Astrocyte (in vitro differentiated cells and primary cell): Measurements from ENCODE around the gene PPP1R11. TPM values are rescaled to one million over a fixed set of nuclear protein-coding genes. Genes with fewer than 3 reads are reported as not detected.

Experiments
- DNase-seq: peaks from one replicate; pipeline ENCODE4 v3.0.0-alpha.2; 2010; ENCODE audit warnings: low read depth
- FAIRE-seq: peaks from 2 replicates; lab custom pipeline; 2011; peaks lifted over from hg19 to GRCh38; lab: Jason Lieb, UNC
- H2AFZ ChIP-seq: 2 replicates; pipeline ENCODE4 v1.6.0; 2012; ENCODE audit warnings: low read depth, low read length, inconsistent platforms
- H3K27ac ChIP-seq: 2 replicates; pipeline ENCODE4 v1.5.1; 2011; ENCODE audit warnings: low read depth, low read length, inconsistent platforms
- H3K27me3 ChIP-seq: 2 replicates; pipeline ENCODE4 v1.6.0; 2011; ENCODE audit warnings: low read length, inconsistent platforms; ENCODE audit not compliant: insufficient read depth
- H3K36me3 ChIP-seq: 2 replicates; pipeline ENCODE4 v1.5.1; 2011; ENCODE audit warnings: low read length, inconsistent platforms; ENCODE audit not compliant: insufficient read depth
- H3K4me1 ChIP-seq: 2 replicates; pipeline ENCODE4 v1.5.1; 2011; ENCODE audit warnings: low read length, inconsistent platforms; ENCODE audit not compliant: insufficient read depth
- H3K4me2 ChIP-seq: 2 replicates; pipeline ENCODE4 v1.6.0; 2012; ENCODE audit warnings: low read length, inconsistent platforms
- H3K4me3 ChIP-seq: 2 replicates; pipeline ENCODE4 v1.5.1; 2011; ENCODE audit warnings: low read depth, mild to moderate bottlenecking, low read length, inconsistent platforms; ENCODE audit not compliant: insufficient read depth
- H3K79me2 ChIP-seq: 2 replicates; pipeline ENCODE4 v1.6.0; 2012; ENCODE audit warnings: mild to moderate bottlenecking, low read length, inconsistent platforms; ENCODE audit not compliant: insufficient read depth
- H3K9ac ChIP-seq: 2 replicates; pipeline ENCODE4 v1.6.0; 2012; ENCODE audit warnings: mild to moderate bottlenecking, low read length, inconsistent platforms
- H3K9me3 ChIP-seq: 2 replicates; pipeline ENCODE4 v1.5.1; 2012; ENCODE audit warnings: low read depth, mild to moderate bottlenecking, low read length, inconsistent platforms; ENCODE audit not compliant: insufficient read depth
- H4K20me1 ChIP-seq: 2 replicates; pipeline ENCODE4 v1.6.0; 2012; ENCODE audit warnings: low read length, inconsistent platforms; ENCODE audit not compliant: insufficient read depth
- H3K27ac Mint-ChIP-seq: one replicate; pipeline ENCODE4 v1.8.0; 2021; ENCODE audit warnings: mild to moderate bottlenecking, mixed read lengths; ENCODE audit not compliant: unreplicated experiment
- H3K27me3 Mint-ChIP-seq: one replicate; pipeline ENCODE4 v1.8.0; 2021; ENCODE audit warnings: low read depth, mixed read lengths; ENCODE audit not compliant: unreplicated experiment
- H3K36me3 Mint-ChIP-seq: one replicate; pipeline ENCODE4 v1.8.0; 2021; ENCODE audit warnings: low read depth, mixed read lengths; ENCODE audit not compliant: unreplicated experiment
- H3K4me1 Mint-ChIP-seq: one replicate; pipeline ENCODE4 v1.8.0; 2021; ENCODE audit warnings: low read depth, mixed read lengths; ENCODE audit not compliant: unreplicated experiment
- H3K4me3 Mint-ChIP-seq: one replicate; pipeline ENCODE4 v1.8.0; 2021; ENCODE audit warnings: mild to moderate bottlenecking, moderate library complexity, mixed read lengths; ENCODE audit not compliant: unreplicated experiment
- H3K9me3 Mint-ChIP-seq: one replicate; pipeline ENCODE4 v1.8.0; 2021; ENCODE audit warnings: mild to moderate bottlenecking, mixed read lengths; ENCODE audit not compliant: unreplicated experiment
- CTCF ChIP-seq: IDR thresholded peaks from 2 replicates; pipeline ENCODE4 v1.5.1; 2011; ENCODE audit warnings: low read depth, mild to moderate bottlenecking, inconsistent platforms, low read length, moderate library complexity; ENCODE audit not compliant: insufficient read depth
- EZH2 ChIP-seq: IDR thresholded peaks from 2 replicates; pipeline ENCODE4 v1.6.1; 2012; ENCODE audit warnings: mild to moderate bottlenecking, low read length, inconsistent platforms; ENCODE audit not compliant: insufficient read depth
- total RNA-seq: library from RNA; stranded (reverse); gene quantifications from 2 replicates; pipeline ENCODE4 v1.2.1, GENCODE V29; 2021

Gene PPP1R11
- total RNA-seq, 1 donor from 2014 or later = 37.8 TPM

- Histone ChIP-seq H3K4me3 (no peak overlapping the region), H4K20me1 (no peaks in the 10 kb centered on the region), H3K9ac (no peak overlapping the region), H3K27ac (no peak overlapping the region), H3K27me3 (peaks cover 24% of the 10 kb centered on the region), H3K4me1 (no peaks in the 10 kb centered on the region), H3K36me3 (no peaks in the 10 kb centered on the region), H3K9me3 (no peaks in the 10 kb centered on the region), H2AFZ (no peak overlapping the region), H3K79me2 (no peaks in the 10 kb centered on the region), H3K4me2 (no peak overlapping the region)
- no peak for TF ChIP-seq CTCF
- TF ChIP-seq EZH2 = no peak
- H3K4me3 Mint-ChIP-seq = no peak overlapping the region
- no peaks in the 10 kb centered on the region for H3K36me3 Mint-ChIP-seq
- DNase-seq (no peak), FAIRE-seq (no peak)
- H3K27ac Mint-ChIP-seq = no peak overlapping the region
- peaks cover 51% of the 10 kb centered on the region for H3K27me3 Mint-ChIP-seq
- H3K9me3 Mint-ChIP-seq = peaks cover 5% of the 10 kb centered on the region
- H3K4me1 Mint-ChIP-seq = peaks cover 6% of the 10 kb centered on the region
Observed at GRCh38 chr6:30087876-30088275, 20.9 kb downstream of the PPP1R11 start.

GRCh38 chr6:30091577-30092381 lies 24.8 kb downstream of the PPP1R11 start:
- H3K4me1 ChIP-seq = no peaks in the 10 kb centered on the region
- no peak overlapping the region for H3K27ac ChIP-seq
- FAIRE-seq = no peak
- no peaks in the 10 kb centered on the region for H3K79me2 ChIP-seq
- H4K20me1 ChIP-seq = no peaks in the 10 kb centered on the region
- no peaks in the 10 kb centered on the region for H3K36me3 Mint-ChIP-seq
- H3K27me3 ChIP-seq = peaks cover 42% of the 10 kb centered on the region
- H3K9ac ChIP-seq = no peak overlapping the region
- no peaks in the 10 kb centered on the region for H3K36me3 ChIP-seq
- TF ChIP-seq EZH2 (no peak), CTCF (no peak)
- no peak overlapping the region for H3K27ac Mint-ChIP-seq
- peaks cover 70% of the 10 kb centered on the region for H3K27me3 Mint-ChIP-seq
- no peaks in the 10 kb centered on the region for H3K9me3 ChIP-seq
- peaks cover 4% of the 10 kb centered on the region for H3K9me3 Mint-ChIP-seq
- no peak overlapping the region for H3K4me3 ChIP-seq
- peak; percentile 51 for DNase-seq
- no peak overlapping the region for H3K4me2 ChIP-seq
- no peak overlapping the region for H3K4me3 Mint-ChIP-seq
- H2AFZ ChIP-seq = no peak overlapping the region
- peaks cover 6% of the 10 kb centered on the region for H3K4me1 Mint-ChIP-seq
